Uterus (tissue), 4 donors: ENCODE measurements around the gene NLRP7. TPM values are rescaled to one million over a fixed set of nuclear protein-coding genes. Genes with fewer than 3 reads are reported as not detected.
"Not testable (repeated sequence)": the region's sequence is repeated elsewhere in the genome, so short reads cannot be mapped to it uniquely, and the experiment has no call there.

ENCODE experiments used
- DNase-seq, 2 donors: peaks; one replicate each; pipeline ENCODE4 v3.0.0-alpha.2; 2019 to 2020
- H3K27ac ChIP-seq, 2 donors: fragments of 200-600 bp; sonication (generic); 1 replicate in 1 of 2; 2 replicates in 1 of 2; pipeline ENCODE4 v1.5.1; 2016 to 2018
- H3K27me3 ChIP-seq, 2 donors: fragments of 200-600 bp; sonication (generic); one replicate each; pipeline ENCODE4 v1.5.1; 2018 to 2019; ENCODE audit warnings: control low read depth in 1 of 2
- H3K36me3 ChIP-seq, 2 donors: fragments of 200-600 bp; sonication (generic); one replicate each; pipeline ENCODE4 v1.5.1; 2019; ENCODE audit warnings: control low read depth in 1 of 2
- H3K4me1 ChIP-seq, 2 donors: fragments of 200-600 bp; sonication (generic); one replicate each; pipeline ENCODE4 v1.5.1; 2018 to 2019; ENCODE audit warnings: control low read depth in 1 of 2
- H3K4me3 ChIP-seq, 2 donors: fragments of 200-600 bp; sonication (generic); 1 replicate in 1 of 2; 2 replicates in 1 of 2; pipeline ENCODE4 v1.5.1; 2018 to 2019; ENCODE audit warnings: mild to moderate bottlenecking in 1 of 2
- H3K9me3 ChIP-seq, 2 donors: fragments of 200-600 bp; sonication (generic); one replicate each; pipeline ENCODE4 v1.5.1; 2019; ENCODE audit warnings: control low read depth in 1 of 2
- CTCF ChIP-seq, 4 experiments: fragments of 200-600 bp in 2 of 4; fragments of 450-650 bp in 2 of 4; sonication (generic) in 2 of 4; IDR thresholded peaks; one replicate each; pipeline ENCODE4 v1.5.1; 2016 to 2019; ENCODE audit warnings: antibody characterized with exemption in 4 of 4, mild to moderate bottlenecking in 2 of 4, moderate library complexity in 1 of 4
- POLR2A ChIP-seq, 2 donors: fragments of 450-650 bp; IDR thresholded peaks; one replicate each; pipeline ENCODE4 v1.6.1; 2016; ENCODE audit warnings: antibody characterized with exemption in 2 of 2, mild to moderate bottlenecking in 1 of 2, moderate library complexity in 1 of 2
- intact Hi-C: fragments of 100-400 bp; cut with DNase I; formaldehyde crosslinking; loops from one replicate; pipeline ENCODE4 v1.15.1; 2023; ENCODE audit warnings: low total_unique reads
- total RNA-seq, 4 donors: library from RNA; depleted of rRNA in 3 of 4; stranded (reverse); fragments of >200 nt in 3 of 4; gene quantifications; one replicate each; pipeline versions ENCODE4 v1.1.0 to v1.2.4, GENCODE V29; 2014 to 2023
- donor health status: DM: yes; HTN: yes; CAD: no.

Gene NLRP7
- total RNA-seq, 4 donors from 2014 or later = 1.4 TPM; not detected in 3

- intact Hi-C loops = no loop called here
- Histone ChIP-seq H3K4me3 (no peak overlapping the region), H3K36me3 (no peaks in the 10 kb centered on the region), H3K27ac (no peak overlapping the region), H3K4me1 (no peaks in the 10 kb centered on the region), H3K9me3 (no peaks in the 10 kb centered on the region), H3K27me3 (no peaks in the 10 kb centered on the region)
- DNase-seq = no peak
- no peak for TF ChIP-seq CTCF (IDR thresholded peaks at IDR 0.05)
- TF ChIP-seq POLR2A (IDR thresholded peaks at IDR 0.05) = no peak
Observed at GRCh38 chr19:54949412-54949811, 2.1 kb upstream of the NLRP7 start.

- intact Hi-C loops, H3K4me3 ChIP-seq, H3K27me3 ChIP-seq, H3K36me3 ChIP-seq, H3K4me1 ChIP-seq, H3K9me3 ChIP-seq, H3K27ac ChIP-seq, DNase-seq: not testable (repeated sequence)
Observed at GRCh38 chr19:54943772-54944361, 3.5 kb downstream of the NLRP7 start.

- DNase-seq, H3K36me3 ChIP-seq, intact Hi-C loops, H3K4me1 ChIP-seq, H3K9me3 ChIP-seq, H3K27me3 ChIP-seq, H3K27ac ChIP-seq, H3K4me3 ChIP-seq: not testable (repeated sequence)
Observed at GRCh38 chr19:54939538-54939937, 7.8 kb downstream of the NLRP7 start.

GRCh38 chr19:54938906-54939305 lies 8.4 kb downstream of the NLRP7 start:
- Histone ChIP-seq H3K9me3 (no peaks in the 10 kb centered on the region), H3K27me3 (no peaks in the 10 kb centered on the region), H3K36me3 (no peaks in the 10 kb centered on the region), H3K4me3 (no peak overlapping the region), H3K4me1 (no peaks in the 10 kb centered on the region), H3K27ac (no peak overlapping the region)
- TF ChIP-seq POLR2A (IDR thresholded peaks at IDR 0.05) (no peak), CTCF (IDR thresholded peaks at IDR 0.05) (no peak)
- intact Hi-C loops = no loop called here
- no peak for DNase-seq

GRCh38 chr19:54937926-54938325 lies 9.4 kb downstream of the NLRP7 start:
- Histone ChIP-seq H3K9me3 (no peaks in the 10 kb centered on the region), H3K4me3 (no peak overlapping the region), H3K27me3 (no peaks in the 10 kb centered on the region), H3K36me3 (no peaks in the 10 kb centered on the region), H3K4me1 (no peaks in the 10 kb centered on the region), H3K27ac (no peak overlapping the region)
- intact Hi-C loops = no loop called here
- TF ChIP-seq CTCF (IDR thresholded peaks at IDR 0.05) (no peak), POLR2A (IDR thresholded peaks at IDR 0.05) (no peak)
- DNase-seq = no peak

GRCh38 chr19:54928299-54928698 lies 19.0 kb downstream of the NLRP7 start:
- H3K27me3 ChIP-seq = no peaks in the 10 kb centered on the region
- no peaks in the 10 kb centered on the region for H3K9me3 ChIP-seq
- intact Hi-C loops = no loop called here
- no peak overlapping the region for H3K27ac ChIP-seq
- H3K4me1 ChIP-seq = no peaks in the 10 kb centered on the region
- no peak overlapping the region for H3K4me3 ChIP-seq
- TF ChIP-seq CTCF (IDR thresholded peaks at IDR 0.05) = no peak
- no peak for TF ChIP-seq POLR2A (IDR thresholded peaks at IDR 0.05)
- no peaks in the 10 kb centered on the region for H3K36me3 ChIP-seq
- no peak for DNase-seq
